ENCODE measurements around the gene JUP. TPM values are rescaled to one million over a fixed set of nuclear protein-coding genes. Genes with fewer than 3 reads are reported as not detected.

The JUP gene
- total and polyA plus RNA-seq, 2 of the 13 experiments (the other 11 are each of a cell fraction or from before 2014, with no cell fraction given), result 12.1 to 20.6 TPM

- peak; percentile 66 for TF ChIP-seq CAMTA2 (CRISPR knock-in tag; IDR thresholded peaks at IDR 0.05; ENCODE audit: borderline replicate concordance)
- peak; percentile 90; the same call in 1 of the 2 replicates for TF ChIP-seq ZFP90 (CRISPR knock-in tag; IDR thresholded peaks at IDR 0.05; ENCODE audit: borderline replicate concordance)
- TF ChIP-seq NFAT5 (CRISPR knock-in tag; IDR thresholded peaks at IDR 0.05), result peak; percentile 87
- no peak for TF ChIP-seq ZNF576 (CRISPR knock-in tag; IDR thresholded peaks at IDR 0.05)
- peak; percentile 52; the same call in 1 of the 2 replicates for TF ChIP-seq ZNF557 (CRISPR knock-in tag; IDR thresholded peaks at IDR 0.05)
- TF ChIP-seq DMAP1 (CRISPR knock-in tag; IDR thresholded peaks at IDR 0.05), result no peak
- TF ChIP-seq ZNF280D (CRISPR knock-in tag; IDR thresholded peaks at IDR 0.05), result no peak; the same call in 1 of the 2 replicates
- peak; percentile 2 for TF ChIP-seq ZNF18 (CRISPR knock-in tag; IDR thresholded peaks at IDR 0.05; ENCODE audit: insufficient replicate concordance)
- no peak; the same call in 1 of the 2 replicates for TF ChIP-seq PHF21A (CRISPR knock-in tag; IDR thresholded peaks at IDR 0.05)
- TF ChIP-seq CTCF (CRISPR knock-in tag; IDR thresholded peaks at IDR 0.05), result peak; percentile 87
- TF ChIP-seq ZNF460 (CRISPR knock-in tag; IDR thresholded peaks at IDR 0.05; ENCODE audit: borderline replicate concordance), result no peak
- TF ChIP-seq MAZ (IDR thresholded peaks at IDR 0.05; ENCODE audit: borderline replicate concordance, low read depth, low read length), result peak; percentile 87; the same call in 1 of the 2 replicates
- peak; percentile 84; the same call in 1 of the 2 replicates for TF ChIP-seq MAZ (CRISPR knock-in tag; IDR thresholded peaks at IDR 0.05; ENCODE audit: low read depth)
Measured at GRCh38 chr17:41811549-41812380, 25.3 kb upstream of the JUP start, which contains the start of gene P3H4 (continued).
